ENCODE results near the gene TBX4. TPM values are rescaled to one million over a fixed set of nuclear protein-coding genes. Genes with fewer than 3 reads are reported as not detected.
"Not testable (repeated sequence)": the region's sequence is repeated elsewhere in the genome, so short reads cannot be mapped to it uniquely, and the experiment has no call there.

TBX4 gene
- total RNA-seq, 1 experiment from 2014 or later, result not detected

- no TSS peak for BruUV-seq (replicated peaks)
- intact Hi-C loops (cut with micrococcal nuclease), result no loop called here
- Mint-ChIP-seq H3K4me3 (ENCODE audit: unreplicated experiment) (no peak overlapping the region), H3K36me3 (ENCODE audit: insufficient read depth, unreplicated experiment) (peaks cover 6% of the 10 kb centered on the region), H3K4me1 (ENCODE audit: insufficient read depth, unreplicated experiment) (peaks cover 5% of the 10 kb centered on the region), H3K9me3 (ENCODE audit: unreplicated experiment) (peaks cover 23% of the 10 kb centered on the region), H3K27ac (ENCODE audit: low read depth, unreplicated experiment) (no peak overlapping the region), H3K27me3 (ENCODE audit: insufficient read depth, unreplicated experiment) (no peaks in the 10 kb centered on the region)
- CTCF ChIA-PET, result interaction anchor here (0.5 kb wide), 1 partner anchor 10 kb away, joined by 4 read pairs; no protein-coding TSS in a partner anchor
- POLR2A ChIA-PET, result no interaction called here
- DNase-seq (ENCODE audit: unreplicated experiment), result no peak
- TF ChIP-seq CTCF (IDR thresholded peaks at IDR 0.05; ENCODE audit: unreplicated experiment), result no peak
Measured at GRCh38 chr17:61436273-61436672, 15.9 kb upstream of the TBX4 start.

GRCh38 chr17:61436995-61437704, 15.1 kb upstream of the TBX4 start:
- intact Hi-C loops (cut with micrococcal nuclease), result no loop called here
- Mint-ChIP-seq H3K4me3 (ENCODE audit: unreplicated experiment) (no peak overlapping the region), H3K9me3 (ENCODE audit: unreplicated experiment) (peaks cover 23% of the 10 kb centered on the region), H3K36me3 (ENCODE audit: insufficient read depth, unreplicated experiment) (peaks cover 6% of the 10 kb centered on the region), H3K27ac (ENCODE audit: low read depth, unreplicated experiment) (no peak overlapping the region), H3K27me3 (ENCODE audit: insufficient read depth, unreplicated experiment) (no peaks in the 10 kb centered on the region), H3K4me1 (ENCODE audit: insufficient read depth, unreplicated experiment) (no peaks in the 10 kb centered on the region)
- no peak for TF ChIP-seq CTCF (IDR thresholded peaks at IDR 0.05; ENCODE audit: unreplicated experiment)
- no peak for DNase-seq (ENCODE audit: unreplicated experiment)
- ChIA-PET POLR2A (interaction anchor here (0.7 kb wide), 3 partner anchors 60 to 732 kb away, joined by 3 to 5 read pairs (median 4); no protein-coding TSS in a partner anchor), CTCF (interaction anchor here (0.7 to 1.0 kb wide), 2 partner anchors 137 to 442 kb away, joined by 3 read pairs; no protein-coding TSS in a partner anchor)
- no TSS peak for BruUV-seq (replicated peaks)

GRCh38 chr17:61440697-61441096, 11.5 kb upstream of the TBX4 start:
- no peaks in the 10 kb centered on the region for H3K27me3 Mint-ChIP-seq (ENCODE audit: insufficient read depth, unreplicated experiment)

GRCh38 chr17:61441507-61441906, 10.7 kb upstream of the TBX4 start:
- peaks cover 10% of the 10 kb centered on the region for H3K9me3 Mint-ChIP-seq (ENCODE audit: unreplicated experiment)
- POLR2A ChIA-PET, result interaction anchor here (0.6 kb wide), 1 partner anchor 53 kb away, joined by 3 read pairs; no protein-coding TSS in a partner anchor
- CTCF ChIA-PET, result interaction anchor here (0.6 kb wide), 1 partner anchor 109 kb away, joined by 3 read pairs; no protein-coding TSS in a partner anchor
- DNase-seq (ENCODE audit: unreplicated experiment); H3K36me3 Mint-ChIP-seq (ENCODE audit: insufficient read depth, unreplicated experiment); intact Hi-C loops (cut with micrococcal nuclease); H3K4me3 Mint-ChIP-seq (ENCODE audit: unreplicated experiment); BruUV-seq (replicated peaks); H3K27me3 Mint-ChIP-seq (ENCODE audit: insufficient read depth, unreplicated experiment); H3K4me1 Mint-ChIP-seq (ENCODE audit: insufficient read depth, unreplicated experiment); H3K27ac Mint-ChIP-seq (ENCODE audit: low read depth, unreplicated experiment): not testable (repeated sequence)

More at GRCh38 chr17:61440697-61441096, 11.5 kb upstream of the TBX4 start:
- Mint-ChIP-seq H3K4me1 (ENCODE audit: insufficient read depth, unreplicated experiment) (no peaks in the 10 kb centered on the region), H3K36me3 (ENCODE audit: insufficient read depth, unreplicated experiment) (peaks cover 6% of the 10 kb centered on the region), H3K27ac (ENCODE audit: low read depth, unreplicated experiment) (no peak overlapping the region), H3K4me3 (ENCODE audit: unreplicated experiment) (no peak overlapping the region), H3K9me3 (ENCODE audit: unreplicated experiment) (peaks cover 10% of the 10 kb centered on the region)
- no TSS peak for BruUV-seq (replicated peaks)
- ChIA-PET POLR2A (no interaction called here), CTCF (no interaction called here)
- DNase-seq (ENCODE audit: unreplicated experiment), result no peak
- no peak for TF ChIP-seq CTCF (IDR thresholded peaks at IDR 0.05; ENCODE audit: unreplicated experiment)
- intact Hi-C loops (cut with micrococcal nuclease), result no loop called here

Data from MCF 10A (cell line).